ENCODE results near the gene C20orf173. TPM values are rescaled to one million over a fixed set of nuclear protein-coding genes. Genes with fewer than 3 reads are reported as not detected.
A peak's percentile ranks its signal among the peaks of the same experiment; 100 is the strongest.

Gene C20orf173
- total and polyA plus RNA-seq, 12 donors, result not detected

DNA sequence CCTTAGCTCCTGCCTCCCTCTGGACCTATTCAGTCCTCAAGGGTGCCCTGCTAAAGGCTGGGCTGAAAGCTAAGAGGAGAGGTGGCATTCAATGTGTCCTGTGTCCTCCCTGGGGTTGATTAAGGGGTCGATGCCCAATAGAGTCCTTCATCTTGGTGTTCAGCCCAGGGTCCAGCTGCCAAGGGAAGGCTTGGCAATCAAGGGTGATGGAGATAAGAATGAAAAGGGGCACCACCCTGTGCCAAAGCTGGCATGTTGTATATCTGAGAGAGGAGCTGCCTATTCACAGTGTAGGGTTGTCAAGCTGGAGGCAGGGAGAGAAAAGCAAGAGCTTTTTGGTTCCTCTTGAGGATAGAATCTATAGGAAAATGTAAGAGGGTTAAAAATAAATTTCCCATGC lies 12.3 kb downstream of the C20orf173 start:
- intact Hi-C loops (cut with DNase I), result loop anchor here in 2 of 10 donors (10.0 kb wide), 1 partner anchor 368 kb away; no protein-coding TSS in a partner anchor
- DNase-seq, result peak; percentile 25 to 36
- peaks cover 0 to 21% (median 0%) of the 10 kb centered on the region in 9 donors for H3K36me3 ChIP-seq
- no peaks in the 10 kb centered on the region for H3K27me3 ChIP-seq
- no peak overlapping the region for H3K27ac ChIP-seq
- peaks cover 0 to 8% (median 0%) of the 10 kb centered on the region in 9 donors for H3K4me1 ChIP-seq
- peak in 7 of 8 donors; percentile 40 to 86 (median 73) for ATAC-seq
- TF ChIP-seq, protein P1, sequence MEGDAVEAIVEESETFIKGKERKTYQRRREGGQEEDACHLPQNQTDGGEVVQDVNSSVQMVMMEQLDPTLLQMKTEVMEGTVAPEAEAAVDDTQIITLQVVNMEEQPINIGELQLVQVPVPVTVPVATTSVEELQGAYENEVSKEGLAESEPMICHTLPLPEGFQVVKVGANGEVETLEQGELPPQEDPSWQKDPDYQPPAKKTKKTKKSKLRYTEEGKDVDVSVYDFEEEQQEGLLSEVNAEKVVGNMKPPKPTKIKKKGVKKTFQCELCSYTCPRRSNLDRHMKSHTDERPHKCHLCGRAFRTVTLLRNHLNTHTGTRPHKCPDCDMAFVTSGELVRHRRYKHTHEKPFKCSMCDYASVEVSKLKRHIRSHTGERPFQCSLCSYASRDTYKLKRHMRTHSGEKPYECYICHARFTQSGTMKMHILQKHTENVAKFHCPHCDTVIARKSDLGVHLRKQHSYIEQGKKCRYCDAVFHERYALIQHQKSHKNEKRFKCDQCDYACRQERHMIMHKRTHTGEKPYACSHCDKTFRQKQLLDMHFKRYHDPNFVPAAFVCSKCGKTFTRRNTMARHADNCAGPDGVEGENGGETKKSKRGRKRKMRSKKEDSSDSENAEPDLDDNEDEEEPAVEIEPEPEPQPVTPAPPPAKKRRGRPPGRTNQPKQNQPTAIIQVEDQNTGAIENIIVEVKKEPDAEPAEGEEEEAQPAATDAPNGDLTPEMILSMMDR (IDR thresholded peaks at IDR 0.05), result no peak
- no peak overlapping the region for H3K4me3 ChIP-seq
- WGBS, 2 donors, result 42 to 63% methylated on average over 1 of the region's 1 CpG
- H3K9me3 ChIP-seq, result no peaks in the 10 kb centered on the region

DNA sequence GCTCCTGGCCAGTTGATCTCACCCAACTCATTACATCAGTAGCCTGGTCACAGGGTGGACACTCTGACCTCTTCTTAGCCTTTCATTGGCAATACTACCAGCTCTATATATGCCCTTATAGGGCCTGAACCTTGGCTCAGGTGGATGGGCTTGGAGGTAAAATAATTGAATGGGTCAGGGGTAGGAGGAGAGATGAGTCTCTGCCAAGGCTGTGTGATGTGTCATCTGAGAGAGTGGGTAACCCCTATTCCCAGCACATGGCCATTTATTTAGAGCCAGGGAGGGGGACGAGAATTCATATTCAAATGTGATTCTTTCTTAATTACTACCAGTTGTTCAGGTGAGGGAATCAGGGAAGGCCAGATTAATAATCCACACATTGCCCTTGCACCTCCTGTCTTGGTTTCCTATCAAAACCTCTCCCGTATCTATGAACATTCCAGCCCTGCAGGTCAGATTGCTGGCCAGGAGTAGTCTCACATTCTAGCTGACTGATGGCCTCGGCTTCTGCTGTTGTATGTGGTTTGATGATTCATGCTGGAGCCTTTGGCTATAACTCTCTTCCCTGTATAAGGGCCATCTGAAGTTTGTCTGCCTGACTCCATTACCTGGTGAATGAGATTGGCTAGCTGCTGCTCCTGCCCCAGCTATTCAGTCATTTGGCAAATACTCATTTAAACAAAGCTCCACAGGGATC lies 13.4 kb downstream of the C20orf173 start:
- peaks cover 0 to 8% (median 0%) of the 10 kb centered on the region in 9 donors for H3K4me1 ChIP-seq
- intact Hi-C loops (cut with DNase I), result loop anchor here in 2 of 10 donors (10.0 kb wide), 1 partner anchor 369 kb away; no protein-coding TSS in a partner anchor
- H3K27ac ChIP-seq, result no peak overlapping the region
- H3K9me3 ChIP-seq, result no peaks in the 10 kb centered on the region
- TF ChIP-seq, protein P1 (IDR thresholded peaks at IDR 0.05), result no peak
- no peak overlapping the region for H3K4me3 ChIP-seq
- 65 to 71% methylated on average over 3 of the region's 3 CpGs for WGBS, 2 donors
- H3K36me3 ChIP-seq, result peaks cover 0 to 31% (median 5%) of the 10 kb centered on the region in 9 donors
- no peaks in the 10 kb centered on the region for H3K27me3 ChIP-seq
- DNase-seq (no peak), ATAC-seq (peak in 2 of 8 donors; percentile 54 to 58)

DNA sequence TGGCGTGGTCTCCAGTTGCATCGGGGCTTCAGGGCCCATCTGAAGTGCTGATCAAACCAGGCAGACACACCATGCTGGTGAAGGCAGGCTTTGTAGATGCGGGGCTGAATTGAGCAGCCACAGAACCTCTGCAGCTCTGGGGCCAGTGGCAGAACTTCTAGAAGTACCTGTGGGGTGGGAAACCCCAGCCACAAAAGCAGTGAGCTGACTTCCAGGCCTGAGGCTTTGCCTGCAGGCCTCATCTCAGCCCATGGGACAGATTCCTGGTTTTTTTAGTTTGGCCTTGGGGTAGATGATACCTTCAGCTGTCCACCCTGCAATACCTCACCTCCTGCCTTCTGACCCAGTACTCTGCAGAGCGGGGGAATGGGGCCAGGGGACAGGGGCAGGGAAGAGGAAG lies 14.1 kb downstream of the C20orf173 start:
- no peak overlapping the region for H3K27ac ChIP-seq
- TF ChIP-seq, protein P1 (IDR thresholded peaks at IDR 0.05), result no peak
- H3K9me3 ChIP-seq, result no peaks in the 10 kb centered on the region
- no peak overlapping the region for H3K4me3 ChIP-seq
- intact Hi-C loops (cut with DNase I), result loop anchor here in 2 of 10 donors (10.0 kb wide), 1 partner anchor 369 kb away; no protein-coding TSS in a partner anchor
- WGBS, 2 donors, result 97% methylated on average over 4 of the region's 4 CpGs
- H3K27me3 ChIP-seq, result no peaks in the 10 kb centered on the region
- no peak for ATAC-seq
- H3K36me3 ChIP-seq, result peaks cover 0 to 39% (median 8%) of the 10 kb centered on the region in 9 donors
- H3K4me1 ChIP-seq, result peaks cover 0 to 8% (median 0%) of the 10 kb centered on the region in 9 donors
- DNase-seq, result no peak

DNA sequence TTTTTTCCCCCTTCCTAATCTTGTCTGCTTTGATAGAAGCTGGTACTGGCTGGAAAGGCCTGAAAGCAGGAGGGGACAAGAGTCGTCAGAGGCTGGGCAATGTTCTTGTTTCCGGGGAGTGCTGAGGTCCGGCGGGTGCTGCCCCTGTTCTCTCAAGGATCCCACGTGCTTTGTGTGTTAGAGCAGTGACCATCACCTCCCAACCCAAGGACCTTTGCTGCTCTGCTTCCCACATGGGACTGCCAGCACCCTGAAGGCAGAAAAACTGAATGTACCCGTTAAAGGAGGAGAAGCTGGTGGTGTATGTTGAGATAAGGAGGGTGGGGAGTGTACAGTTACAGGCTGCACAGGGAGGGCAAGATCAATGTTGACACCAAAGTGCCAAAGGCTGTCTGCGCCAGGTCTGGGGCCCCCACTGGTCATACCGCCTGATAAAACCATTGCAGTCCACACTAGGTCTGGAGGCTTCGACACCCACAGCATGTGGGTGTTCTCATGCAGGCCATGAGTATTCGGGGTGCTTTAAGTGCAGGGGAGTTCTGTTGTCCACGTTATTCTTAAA lies 15.0 kb downstream of the C20orf173 start:
- WGBS, 2 donors, result 75 to 78% methylated on average over 11 of the region's 11 CpGs
- H3K4me1 ChIP-seq, result peaks cover 0 to 8% (median 0%) of the 10 kb centered on the region in 9 donors

More for the DNA sequence above, 15.0 kb downstream of the C20orf173 start:
- Histone ChIP-seq H3K9me3 (no peaks in the 10 kb centered on the region), H3K36me3 (peaks cover 0 to 48% (median 13%) of the 10 kb centered on the region in 9 donors), H3K27me3 (no peaks in the 10 kb centered on the region), H3K27ac (no peak overlapping the region), H3K4me3 (no peak overlapping the region)
- intact Hi-C loops (cut with DNase I), result loop anchor here in 3 of 10 donors (5.0 to 10.0 kb wide), 2 partner anchors 183 to 370 kb away; partner anchors contain the start of genes NFS1 (in 1 of the 3) and ROMO1 (in 1 of the 3)
- no peak for DNase-seq
- no peak for ATAC-seq
- TF ChIP-seq, protein P1 (IDR thresholded peaks at IDR 0.05), result no peak
